GM12872 (cell line): ENCODE results near the gene SGSM1.

Source experiments
- CTCF ChIP-seq: IDR thresholded peaks from 3 replicates; pipeline ENCODE4 v1.5.1; 2011; ENCODE audit warnings: low read depth, mild to moderate bottlenecking, low read length, moderate library complexity; ENCODE audit not compliant: insufficient read depth

SGSM1 gene

GRCh38 chr22:24796056-24796455 is 10.0 kb upstream of the SGSM1 start:
- TF ChIP-seq CTCF: no peak

- TF ChIP-seq CTCF: no peak
Observed at GRCh38 chr22:24796860-24797259, 9.2 kb upstream of the SGSM1 start.

- no peak for TF ChIP-seq CTCF
Observed at GRCh38 chr22:24801901-24802465, 4.0 kb upstream of the SGSM1 start.

GRCh38 chr22:24803064-24803542 is 2.9 kb upstream of the SGSM1 start:
- peak; percentile 97 for TF ChIP-seq CTCF

GRCh38 chr22:24806663-24807001 is 621 bp downstream of the SGSM1 start:
- TF ChIP-seq CTCF: no peak

- TF ChIP-seq CTCF: no peak
Observed at GRCh38 chr22:24807284-24807950, 1.4 kb downstream of the SGSM1 start.

- TF ChIP-seq CTCF: no peak
Observed at GRCh38 chr22:24809331-24809730, 3.3 kb downstream of the SGSM1 start.
